ENCODE measurements around the gene GAB2. TPM values are rescaled to one million over a fixed set of nuclear protein-coding genes. Genes with fewer than 3 reads are reported as not detected.
"Not testable (repeated sequence)": the region's sequence is repeated elsewhere in the genome, so short reads cannot be mapped to it uniquely, and the experiment has no call there.

GAB2 gene
- total RNA-seq, 1 experiment from 2014 or later = 4.2 TPM

GRCh38 chr11:78234006-78234405, 183.6 kb downstream of the GAB2 start:
- CTCF ChIA-PET = interaction anchor here (0.5 to 2.2 kb wide), 4 partner anchors 51 to 331 kb away, joined by 3 to 7 read pairs (median 4); no protein-coding TSS in a partner anchor
- intact Hi-C loops (cut with micrococcal nuclease) = no loop called here
- DNase-seq (ENCODE audit: unreplicated experiment) = no peak
- Mint-ChIP-seq H3K27me3 (ENCODE audit: insufficient read depth, unreplicated experiment) (no peaks in the 10 kb centered on the region), H3K9me3 (ENCODE audit: unreplicated experiment) (peaks cover 8% of the 10 kb centered on the region), H3K27ac (ENCODE audit: low read depth, unreplicated experiment) (no peak overlapping the region), H3K4me3 (ENCODE audit: unreplicated experiment) (no peak overlapping the region), H3K4me1 (ENCODE audit: insufficient read depth, unreplicated experiment) (peaks cover 8% of the 10 kb centered on the region), H3K36me3 (ENCODE audit: insufficient read depth, unreplicated experiment) (no peaks in the 10 kb centered on the region)
- POLR2A ChIA-PET = no interaction called here
- TF ChIP-seq CTCF (IDR thresholded peaks at IDR 0.05; ENCODE audit: unreplicated experiment) = no peak
- BruUV-seq (replicated peaks) = no TSS peak

GRCh38 chr11:78233046-78233445, 184.6 kb downstream of the GAB2 start:
- H3K4me3 Mint-ChIP-seq (ENCODE audit: unreplicated experiment); H3K36me3 Mint-ChIP-seq (ENCODE audit: insufficient read depth, unreplicated experiment); H3K27ac Mint-ChIP-seq (ENCODE audit: low read depth, unreplicated experiment); DNase-seq (ENCODE audit: unreplicated experiment); intact Hi-C loops (cut with micrococcal nuclease); H3K27me3 Mint-ChIP-seq (ENCODE audit: insufficient read depth, unreplicated experiment); BruUV-seq (replicated peaks); H3K9me3 Mint-ChIP-seq (ENCODE audit: unreplicated experiment); POLR2A ChIA-PET; H3K4me1 Mint-ChIP-seq (ENCODE audit: insufficient read depth, unreplicated experiment): not testable (repeated sequence)
- CTCF ChIA-PET = interaction anchor here (0.5 to 2.2 kb wide), 3 partner anchors 11 to 332 kb away, joined by 3 to 7 read pairs (median 4); no protein-coding TSS in a partner anchor

- TF ChIP-seq CTCF (IDR thresholded peaks at IDR 0.05; ENCODE audit: unreplicated experiment) = no peak
- Mint-ChIP-seq H3K4me1 (ENCODE audit: insufficient read depth, unreplicated experiment) (peaks cover 8% of the 10 kb centered on the region), H3K36me3 (ENCODE audit: insufficient read depth, unreplicated experiment) (no peaks in the 10 kb centered on the region), H3K27me3 (ENCODE audit: insufficient read depth, unreplicated experiment) (no peaks in the 10 kb centered on the region), H3K27ac (ENCODE audit: low read depth, unreplicated experiment) (no peak overlapping the region), H3K9me3 (ENCODE audit: unreplicated experiment) (no peaks in the 10 kb centered on the region), H3K4me3 (ENCODE audit: unreplicated experiment) (no peak overlapping the region)
- peak; percentile 14 for DNase-seq (ENCODE audit: unreplicated experiment)
- intact Hi-C loops (cut with micrococcal nuclease) = no loop called here
- BruUV-seq (replicated peaks) = no TSS peak
- CTCF ChIA-PET = no interaction called here
- POLR2A ChIA-PET = no interaction called here
These were observed 185.6 kb downstream of the GAB2 start for GRCh38 chr11:78231962-78232501.

- ChIA-PET CTCF (no interaction called here), POLR2A (no interaction called here)
- Mint-ChIP-seq H3K27me3 (ENCODE audit: insufficient read depth, unreplicated experiment) (no peaks in the 10 kb centered on the region), H3K4me1 (ENCODE audit: insufficient read depth, unreplicated experiment) (peaks cover 8% of the 10 kb centered on the region), H3K27ac (ENCODE audit: low read depth, unreplicated experiment) (no peak overlapping the region), H3K9me3 (ENCODE audit: unreplicated experiment) (no peaks in the 10 kb centered on the region), H3K36me3 (ENCODE audit: insufficient read depth, unreplicated experiment) (no peaks in the 10 kb centered on the region), H3K4me3 (ENCODE audit: unreplicated experiment) (no peak overlapping the region)
- TF ChIP-seq CTCF (IDR thresholded peaks at IDR 0.05; ENCODE audit: unreplicated experiment) = no peak
- intact Hi-C loops (cut with micrococcal nuclease) = no loop called here
- DNase-seq (ENCODE audit: unreplicated experiment) = no peak
- no TSS peak for BruUV-seq (replicated peaks)
These were observed 187.3 kb downstream of the GAB2 start for GRCh38 chr11:78230161-78230877.
